NCI-H2081 treated with DMSO at 0.1 percent for 48 hours (cell line): ENCODE data around the gene TSKS.

ENCODE experiments used
- DNase-seq: peaks from one replicate; lab custom pipeline; 2025; lab: John Stamatoyannopoulos, UW

Gene TSKS

GRCh38 chr19:49795615-49796014, 32.5 kb upstream of the TSKS start:
- DNase-seq: no peak

- DNase-seq: no peak
These were observed 30.4 kb upstream of the TSKS start for GRCh38 chr19:49793561-49793840.

- no peak for DNase-seq
These were observed 29.9 kb upstream of the TSKS start for GRCh38 chr19:49792829-49793560.

GRCh38 chr19:49791776-49792445, 28.8 kb upstream of the TSKS start:
- DNase-seq: no peak

GRCh38 chr19:49790866-49791265, 27.8 kb upstream of the TSKS start:
- no peak for DNase-seq

GRCh38 chr19:49788857-49789256, 25.8 kb upstream of the TSKS start:
- DNase-seq: no peak

- DNase-seq: no peak
These were observed 24.6 kb upstream of the TSKS start for GRCh38 chr19:49787746-49788145.

GRCh38 chr19:49786376-49786820, 23.3 kb upstream of the TSKS start:
- no peak for DNase-seq

- DNase-seq: no peak
These were observed 19.4 kb upstream of the TSKS start for GRCh38 chr19:49782515-49782914.

- DNase-seq: no peak
These were observed 18.3 kb upstream of the TSKS start for GRCh38 chr19:49781394-49781793.

- DNase-seq: no peak
These were observed 17.8 kb upstream of the TSKS start for GRCh38 chr19:49780861-49781260.

- no peak for DNase-seq
These were observed 16.8 kb upstream of the TSKS start for GRCh38 chr19:49779731-49780555.

- no peak for DNase-seq
These were observed 13.3 kb upstream of the TSKS start for GRCh38 chr19:49776371-49776764.

GRCh38 chr19:49775742-49776370, 12.8 kb upstream of the TSKS start:
- DNase-seq: no peak

GRCh38 chr19:49774969-49775368, 11.9 kb upstream of the TSKS start:
- no peak for DNase-seq

- DNase-seq: no peak
These were observed 10.7 kb upstream of the TSKS start for GRCh38 chr19:49773663-49774350.

GRCh38 chr19:49772850-49773432, 9.8 kb upstream of the TSKS start:
- DNase-seq: no peak

GRCh38 chr19:49771674-49772139, 8.6 kb upstream of the TSKS start:
- DNase-seq: no peak

GRCh38 chr19:49770529-49770928, 7.4 kb upstream of the TSKS start:
- DNase-seq: no peak

- no peak for DNase-seq
These were observed 5.0 kb upstream of the TSKS start for GRCh38 chr19:49767967-49768581.

GRCh38 chr19:49767381-49767780, 4.3 kb upstream of the TSKS start:
- no peak for DNase-seq
